ENCODE results near the gene AP2A2. TPM values are rescaled to one million over a fixed set of nuclear protein-coding genes. Genes with fewer than 3 reads are reported as not detected.

Gene AP2A2
- total RNA-seq, 4 donors from 2014 or later = 49.5 to 82.6 (median 72.2) TPM

- no peak for DNase-seq (ENCODE audit: extremely low spot score)
- H3K9me3 ChIP-seq = no peaks in the 10 kb centered on the region
- peaks cover 0 to 11% (median 3%) of the 10 kb centered on the region in 4 donors for H3K4me1 ChIP-seq
- intact Hi-C loops (cut with DNase I) = no loop called here
- WGBS = 99% methylated on average over 8 of the region's 10 CpGs
- H3K36me3 ChIP-seq = peaks cover 41 to 88% (median 78%) of the 10 kb centered on the region in 4 donors
- TF ChIP-seq CTCF (IDR thresholded peaks at IDR 0.05) (no peak), POLR2AphosphoS5 (IDR thresholded peaks at IDR 0.05) (no peak), EP300 (IDR thresholded peaks at IDR 0.05) (no peak), POLR2A (IDR thresholded peaks at IDR 0.05; ENCODE audit: low read depth) (no peak)
- no peak overlapping the region for H3K4me3 ChIP-seq
- no peak overlapping the region for H3K27ac ChIP-seq (replicated peaks in 1 of 4)
- H3K27me3 ChIP-seq = no peaks in the 10 kb centered on the region
These were observed 73.3 kb downstream of the AP2A2 start for GRCh38 chr11:999009-999408.

- no peak for DNase-seq (ENCODE audit: extremely low spot score)
- Histone ChIP-seq H3K4me1 (peaks cover 0 to 5% (median 2%) of the 10 kb centered on the region in 4 donors), H3K4me3 (no peak overlapping the region), H3K36me3 (peaks cover 47 to 89% (median 79%) of the 10 kb centered on the region in 4 donors), H3K9me3 (no peaks in the 10 kb centered on the region), H3K27ac (replicated peaks in 1 of 4) (no peak overlapping the region), H3K27me3 (no peaks in the 10 kb centered on the region)
- TF ChIP-seq POLR2AphosphoS5 (IDR thresholded peaks at IDR 0.05) = no peak
- no peak for TF ChIP-seq POLR2A (IDR thresholded peaks at IDR 0.05; ENCODE audit: low read depth)
- no peak for TF ChIP-seq CTCF (IDR thresholded peaks at IDR 0.05)
- TF ChIP-seq EP300 (IDR thresholded peaks at IDR 0.05) = no peak
- intact Hi-C loops (cut with DNase I) = no loop called here
- 84% methylated on average over 34 of the region's 38 CpGs for WGBS
These were observed 74.9 kb downstream of the AP2A2 start for GRCh38 chr11:1000357-1001278.

- Histone ChIP-seq H3K4me3 (no peak overlapping the region), H3K9me3 (no peaks in the 10 kb centered on the region), H3K27me3 (no peaks in the 10 kb centered on the region), H3K4me1 (no peaks in the 10 kb centered on the region), H3K36me3 (peaks cover 47 to 89% (median 73%) of the 10 kb centered on the region in 4 donors), H3K27ac (replicated peaks in 1 of 4) (no peak overlapping the region)
- intact Hi-C loops (cut with DNase I) = no loop called here
- TF ChIP-seq CTCF (IDR thresholded peaks at IDR 0.05) (no peak), EP300 (IDR thresholded peaks at IDR 0.05) (no peak), POLR2A (IDR thresholded peaks at IDR 0.05; ENCODE audit: low read depth) (no peak), POLR2AphosphoS5 (IDR thresholded peaks at IDR 0.05) (no peak)
- DNase-seq (ENCODE audit: extremely low spot score) = no peak
- 89% methylated on average over 30 of the region's 32 CpGs for WGBS
These were observed 76.1 kb downstream of the AP2A2 start for GRCh38 chr11:1001617-1002405.

GRCh38 chr11:1002406-1002984 is 76.8 kb downstream of the AP2A2 start:
- H3K9me3 ChIP-seq = no peaks in the 10 kb centered on the region
- WGBS = 82% methylated on average over 12 of the region's 20 CpGs
- peaks cover 47 to 90% (median 74%) of the 10 kb centered on the region in 4 donors for H3K36me3 ChIP-seq
- intact Hi-C loops (cut with DNase I) = no loop called here
- no peak overlapping the region for H3K4me3 ChIP-seq
- no peak for DNase-seq (ENCODE audit: extremely low spot score)
- TF ChIP-seq EP300 (IDR thresholded peaks at IDR 0.05) (no peak), POLR2AphosphoS5 (IDR thresholded peaks at IDR 0.05) (no peak), CTCF (IDR thresholded peaks at IDR 0.05) (no peak), POLR2A (IDR thresholded peaks at IDR 0.05; ENCODE audit: low read depth) (no peak)
- H3K27ac ChIP-seq (replicated peaks in 1 of 4) = no peak overlapping the region
- H3K27me3 ChIP-seq = no peaks in the 10 kb centered on the region
- H3K4me1 ChIP-seq = no peaks in the 10 kb centered on the region
